NCI-H146 treated with DMSO at 0.1 percent for 48 hours (cell line): ENCODE data around the gene PDC.
A peak's percentile ranks its signal among the peaks of the same experiment; 100 is the strongest.

ENCODE experiments used
- DNase-seq: peaks from one replicate; lab custom pipeline; 2025; ENCODE audit not compliant: unreplicated experiment; lab: John Stamatoyannopoulos, UW

PDC gene

GRCh38 chr1:186461014-186461413 is at the start of gene PDC:
PDC (minus strand) TSS chr1:186461114; CDS start chr1:186449459, 11,655 bp downstream.
- DNase-seq, result no peak

GRCh38 chr1:186503190-186503589 is 42.3 kb upstream of the PDC start:
- DNase-seq, result no peak

- no peak for DNase-seq
Observed at GRCh38 chr1:186502087-186502486, 41.2 kb upstream of the PDC start.

- DNase-seq, result no peak
Observed at GRCh38 chr1:186500804-186501203, 39.9 kb upstream of the PDC start.

- no peak for DNase-seq
Observed at GRCh38 chr1:186499571-186499970, 38.7 kb upstream of the PDC start.

- DNase-seq, result no peak
Observed at GRCh38 chr1:186498695-186499389, 37.9 kb upstream of the PDC start.

GRCh38 chr1:186498071-186498470 is 37.2 kb upstream of the PDC start:
- no peak for DNase-seq

- DNase-seq, result no peak
Observed at GRCh38 chr1:186497651-186498050, 36.7 kb upstream of the PDC start.

- no peak for DNase-seq
Observed at GRCh38 chr1:186496171-186496851, 35.4 kb upstream of the PDC start.

GRCh38 chr1:186494832-186495271 is 33.9 kb upstream of the PDC start:
- no peak for DNase-seq

- DNase-seq, result no peak
Observed at GRCh38 chr1:186492531-186493291, 31.8 kb upstream of the PDC start.

GRCh38 chr1:186491336-186491735 is 30.4 kb upstream of the PDC start:
- DNase-seq, result no peak

- DNase-seq, result no peak
Observed at GRCh38 chr1:186487163-186487562, 26.2 kb upstream of the PDC start.

GRCh38 chr1:186486061-186486460 is 25.1 kb upstream of the PDC start:
- DNase-seq, result no peak

- DNase-seq, result no peak
Observed at GRCh38 chr1:186483561-186483960, 22.6 kb upstream of the PDC start.

GRCh38 chr1:186482661-186483255 is 21.8 kb upstream of the PDC start:
- peak; percentile 6 for DNase-seq

- DNase-seq, result no peak
Observed at GRCh38 chr1:186481303-186481888, 20.5 kb upstream of the PDC start.

- DNase-seq, result no peak
Observed at GRCh38 chr1:186479162-186479561, 18.2 kb upstream of the PDC start.

GRCh38 chr1:186476264-186477040 is 15.5 kb upstream of the PDC start:
- DNase-seq, result no peak

GRCh38 chr1:186474208-186474607 is 13.3 kb upstream of the PDC start:
- no peak for DNase-seq
